Fibroblast of lung (primary cell): ENCODE results near the gene EHMT1.

Experiments used
- EZH2 ChIP-seq: IDR thresholded peaks from 2 replicates; pipeline ENCODE4 v1.5.1; 2012; ENCODE audit warnings: low read length, control low read depth, mild to moderate bottlenecking; ENCODE audit errors: missing control alignments
- TF ChIP-seq, protein P1 (sequence below), 2 donors: IDR thresholded peaks in 1 of 2; conservative IDR thresholded peaks in 1 of 2; 1 replicate in 1 of 2; 2 replicates in 1 of 2; pipeline ENCODE4 v1.5.1; 2011 to 2012; ENCODE audit warnings: low read length in 2 of 2, control low read depth in 1 of 2, inconsistent platforms in 1 of 2, low read depth in 1 of 2, mild to moderate bottlenecking in 1 of 2

GRCh38 chr9:137583957-137584356 lies 34.8 kb upstream of the EHMT1 start:
- no peak for TF ChIP-seq EZH2
- TF ChIP-seq, protein P1, sequence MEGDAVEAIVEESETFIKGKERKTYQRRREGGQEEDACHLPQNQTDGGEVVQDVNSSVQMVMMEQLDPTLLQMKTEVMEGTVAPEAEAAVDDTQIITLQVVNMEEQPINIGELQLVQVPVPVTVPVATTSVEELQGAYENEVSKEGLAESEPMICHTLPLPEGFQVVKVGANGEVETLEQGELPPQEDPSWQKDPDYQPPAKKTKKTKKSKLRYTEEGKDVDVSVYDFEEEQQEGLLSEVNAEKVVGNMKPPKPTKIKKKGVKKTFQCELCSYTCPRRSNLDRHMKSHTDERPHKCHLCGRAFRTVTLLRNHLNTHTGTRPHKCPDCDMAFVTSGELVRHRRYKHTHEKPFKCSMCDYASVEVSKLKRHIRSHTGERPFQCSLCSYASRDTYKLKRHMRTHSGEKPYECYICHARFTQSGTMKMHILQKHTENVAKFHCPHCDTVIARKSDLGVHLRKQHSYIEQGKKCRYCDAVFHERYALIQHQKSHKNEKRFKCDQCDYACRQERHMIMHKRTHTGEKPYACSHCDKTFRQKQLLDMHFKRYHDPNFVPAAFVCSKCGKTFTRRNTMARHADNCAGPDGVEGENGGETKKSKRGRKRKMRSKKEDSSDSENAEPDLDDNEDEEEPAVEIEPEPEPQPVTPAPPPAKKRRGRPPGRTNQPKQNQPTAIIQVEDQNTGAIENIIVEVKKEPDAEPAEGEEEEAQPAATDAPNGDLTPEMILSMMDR (conservative IDR thresholded peaks at IDR 0.05 in 1 of 2, IDR thresholded peaks at IDR 0.05 in 1 of 2; ENCODE audit: low read depth in 1 of 2, low read length in 2 of 2) = no peak
